ENCODE results near the gene TSPYL6. TPM values are rescaled to one million over a fixed set of nuclear protein-coding genes. Genes with fewer than 3 reads are reported as not detected.

TSPYL6 gene
- total RNA-seq, 3 donors from 2014 or later: not detected

- Histone ChIP-seq H3K4me1 (no peaks in the 10 kb centered on the region), H3K36me3 (no peaks in the 10 kb centered on the region), H3K27me3 (no peaks in the 10 kb centered on the region), H3K9me3 (peaks cover 0 to 2% of the 10 kb centered on the region in 2 donors), H3K27ac (no peak overlapping the region), H3K4me3 (no peak overlapping the region)
- TF ChIP-seq CTCF (IDR thresholded peaks at IDR 0.05): no peak
- no peak for TF ChIP-seq POLR2A (IDR thresholded peaks at IDR 0.05)
- TF ChIP-seq POLR2AphosphoS5 (IDR thresholded peaks at IDR 0.05): no peak
- intact Hi-C loops (cut with DNase I; ENCODE audit: low total_unique reads): no loop called here
- DNase-seq (ENCODE audit: low spot score in 2 of 2): no peak
Measured at GRCh38 chr2:54259413-54260240, 3.6 kb upstream of the TSPYL6 start.

GRCh38 chr2:54258166-54258565, 2.1 kb upstream of the TSPYL6 start:
- no peak for TF ChIP-seq POLR2A (IDR thresholded peaks at IDR 0.05)
- TF ChIP-seq POLR2AphosphoS5 (IDR thresholded peaks at IDR 0.05): no peak
- TF ChIP-seq CTCF (IDR thresholded peaks at IDR 0.05): no peak
- Histone ChIP-seq H3K27ac (no peak overlapping the region), H3K4me1 (no peaks in the 10 kb centered on the region), H3K27me3 (no peaks in the 10 kb centered on the region), H3K36me3 (no peaks in the 10 kb centered on the region), H3K4me3 (no peak overlapping the region), H3K9me3 (no peaks in the 10 kb centered on the region)
- DNase-seq (ENCODE audit: low spot score in 2 of 2): no peak
- intact Hi-C loops (cut with DNase I; ENCODE audit: low total_unique reads): no loop called here

DNA sequence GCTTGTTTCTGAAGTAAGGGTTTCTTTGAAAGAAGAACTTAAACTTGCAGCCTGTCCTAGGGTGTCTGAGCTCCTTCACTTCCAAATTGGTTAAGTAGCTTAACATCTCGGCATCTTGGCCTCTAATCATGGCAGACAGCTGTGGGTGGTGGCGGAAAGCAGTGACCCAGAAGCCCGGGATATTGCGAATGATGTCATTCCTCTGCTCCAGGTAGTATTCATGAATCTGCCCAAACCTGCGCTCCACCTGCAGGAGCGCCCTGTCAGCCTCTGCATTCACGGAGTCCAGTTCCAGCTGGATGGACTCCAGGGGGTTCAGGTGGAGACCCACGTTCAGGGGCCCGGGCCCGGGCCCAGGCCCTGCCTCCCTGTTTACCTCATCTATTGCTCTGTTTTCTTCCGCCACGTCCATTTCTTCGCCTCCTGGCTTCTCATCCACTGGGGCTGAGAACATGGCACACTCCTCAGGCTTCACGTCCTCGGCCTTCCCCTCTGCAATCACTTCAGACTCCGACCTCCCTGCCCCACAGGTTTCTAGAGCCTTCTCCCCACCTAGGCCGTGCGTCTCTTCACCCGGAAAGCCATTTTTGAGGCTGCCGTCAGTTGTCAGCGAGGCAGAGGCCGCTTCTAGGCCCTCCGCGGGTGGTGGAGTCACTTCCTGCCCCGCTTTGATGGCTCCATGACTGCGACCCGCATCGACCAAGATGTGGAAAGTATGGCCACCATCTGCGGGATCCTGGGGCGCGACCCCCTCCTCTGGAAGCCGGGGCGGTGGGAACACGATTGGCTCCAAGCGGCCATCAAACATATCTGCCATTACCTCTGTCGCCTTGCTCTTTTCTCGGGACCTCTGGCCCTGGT, 569 bp downstream of the TSPYL6 start:
- H3K9me3 ChIP-seq: no peaks in the 10 kb centered on the region
- intact Hi-C loops (cut with DNase I; ENCODE audit: low total_unique reads): no loop called here
- no peak for DNase-seq (ENCODE audit: low spot score in 2 of 2)
- H3K27me3 ChIP-seq: no peaks in the 10 kb centered on the region
- no peak overlapping the region for H3K27ac ChIP-seq
- no peaks in the 10 kb centered on the region for H3K4me1 ChIP-seq
- H3K36me3 ChIP-seq: no peaks in the 10 kb centered on the region
- TF ChIP-seq POLR2AphosphoS5 (IDR thresholded peaks at IDR 0.05) (no peak), POLR2A (IDR thresholded peaks at IDR 0.05) (no peak), CTCF (IDR thresholded peaks at IDR 0.05) (no peak)
- no peak overlapping the region for H3K4me3 ChIP-seq

- no peaks in the 10 kb centered on the region for H3K27me3 ChIP-seq
- no peak overlapping the region for H3K27ac ChIP-seq
- no peak for DNase-seq (ENCODE audit: low spot score in 2 of 2)
- H3K36me3 ChIP-seq: no peaks in the 10 kb centered on the region
- no peak for TF ChIP-seq POLR2A (IDR thresholded peaks at IDR 0.05)
- no peak for TF ChIP-seq POLR2AphosphoS5 (IDR thresholded peaks at IDR 0.05)
- no peak for TF ChIP-seq CTCF (IDR thresholded peaks at IDR 0.05)
- H3K4me1 ChIP-seq: no peaks in the 10 kb centered on the region
- no peaks in the 10 kb centered on the region for H3K9me3 ChIP-seq
- intact Hi-C loops (cut with DNase I; ENCODE audit: low total_unique reads): no loop called here
- H3K4me3 ChIP-seq: no peak overlapping the region
Measured at GRCh38 chr2:54254180-54254579, 1.8 kb downstream of the TSPYL6 start.

DNA sequence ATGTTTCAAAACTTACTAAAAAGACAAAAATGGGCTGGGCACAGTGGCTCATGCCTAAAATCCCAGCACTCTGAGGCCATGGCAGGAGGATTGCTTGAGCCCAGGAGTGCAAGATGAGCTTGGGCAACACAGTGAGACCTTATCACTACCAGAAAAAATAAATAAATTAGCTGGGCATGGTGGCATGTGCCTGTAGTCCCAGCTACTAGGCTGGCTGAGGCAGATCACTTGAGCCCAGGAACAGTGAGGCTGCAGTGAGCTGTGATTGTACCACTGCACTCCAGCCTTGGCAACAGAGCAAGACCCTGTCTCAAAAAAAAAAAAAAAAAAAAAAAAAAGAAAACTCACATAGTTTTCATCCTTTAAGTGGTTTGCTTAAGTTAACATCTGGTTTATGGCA, 6.4 kb downstream of the TSPYL6 start:
- Histone ChIP-seq H3K27ac (no peak overlapping the region), H3K9me3 (no peaks in the 10 kb centered on the region), H3K36me3 (no peaks in the 10 kb centered on the region), H3K27me3 (no peaks in the 10 kb centered on the region), H3K4me1 (no peaks in the 10 kb centered on the region), H3K4me3 (no peak overlapping the region)
- no peak for TF ChIP-seq POLR2A (IDR thresholded peaks at IDR 0.05)
- TF ChIP-seq CTCF (IDR thresholded peaks at IDR 0.05): no peak
- TF ChIP-seq POLR2AphosphoS5 (IDR thresholded peaks at IDR 0.05): no peak
- DNase-seq (ENCODE audit: low spot score in 2 of 2): no peak
- intact Hi-C loops (cut with DNase I; ENCODE audit: low total_unique reads): no loop called here

All from breast epithelium (tissue), 4 donors.